HEK293T (cell line): ENCODE measurements around the gene VN1R4.
"Not testable (repeated sequence)": the region's sequence is repeated elsewhere in the genome, so short reads cannot be mapped to it uniquely, and the experiment has no call there.

ENCODE experiments used
- FOXM1 ChIP-seq: fragments of 450-650 bp; IDR thresholded peaks from 2 replicates; pipeline ENCODE4 v1.6.1; 2017; ENCODE audit warnings: mild to moderate bottlenecking, borderline replicate concordance
- LEF1 ChIP-seq: fragments of 450-650 bp; IDR thresholded peaks from 2 replicates; pipeline ENCODE4 v1.6.1; 2017; ENCODE audit warnings: mild to moderate bottlenecking, borderline replicate concordance
- NFRKB ChIP-seq: fragments of 450-650 bp; IDR thresholded peaks from 2 replicates; pipeline ENCODE4 v1.6.1; 2016; ENCODE audit warnings: mild to moderate bottlenecking, moderate library complexity
- SP1 ChIP-seq: fragments of 450-650 bp; IDR thresholded peaks from 2 replicates; pipeline ENCODE4 v1.6.1; 2017
- SUZ12 ChIP-seq: fragments of 450-650 bp; IDR thresholded peaks from 2 replicates; pipeline ENCODE4 v1.6.1; 2016; ENCODE audit warnings: mild to moderate bottlenecking
- TARDBP ChIP-seq: fragments of 450-650 bp; IDR thresholded peaks from 2 replicates; pipeline ENCODE4 v1.6.1; 2016
- ZNF384 ChIP-seq: fragments of 450-650 bp; IDR thresholded peaks from 2 replicates; pipeline ENCODE4 v1.6.1; 2016

DNA sequence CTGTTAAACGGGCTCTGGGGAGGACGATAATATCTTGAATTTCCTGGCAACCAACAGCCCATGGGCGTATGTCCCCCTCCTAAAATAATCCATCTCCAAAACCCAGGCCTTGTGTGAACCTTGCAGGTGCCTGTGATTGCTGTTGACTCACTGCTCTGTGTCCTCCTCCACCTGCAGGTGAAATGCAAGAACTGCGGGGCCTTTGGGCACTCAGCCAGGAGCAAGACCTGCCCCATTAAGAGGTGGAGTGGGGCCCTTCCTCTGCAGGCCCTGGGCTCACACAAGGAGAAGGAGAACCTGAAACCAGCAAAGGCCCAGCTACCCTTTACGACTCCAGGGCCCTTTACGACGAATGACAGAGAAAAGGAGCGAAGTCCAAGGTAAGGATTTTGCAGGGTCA is 14.4 kb upstream of the VN1R4 start:
- TF ChIP-seq FOXM1, SP1, NFRKB, TARDBP, SUZ12, ZNF384, LEF1: not testable (repeated sequence)
